Tibial nerve (tissue), 4 donors: ENCODE measurements around the gene FAP.

ENCODE experiments used
- CTCF ChIP-seq, 5 experiments: fragments of 200-600 bp in 3 of 5; fragments of 450-650 bp in 2 of 5; sonication (generic) in 3 of 5; IDR thresholded peaks; one replicate each; pipeline ENCODE4 v1.5.1; 2016 to 2019; ENCODE audit warnings: antibody characterized with exemption in 5 of 5, mild to moderate bottlenecking in 3 of 5, moderate library complexity in 2 of 5
- EP300 ChIP-seq, 2 donors: sonication (generic); formaldehyde crosslinking; IDR thresholded peaks; one replicate each; pipeline ENCODE4 v1.6.1; 2017; ENCODE audit warnings: antibody characterized with exemption in 2 of 2, mild to moderate bottlenecking in 1 of 2

- no peak for TF ChIP-seq CTCF (IDR thresholded peaks at IDR 0.05)
- no peak for TF ChIP-seq EP300 (IDR thresholded peaks at IDR 0.05)
These were observed 46.0 kb downstream of the FAP start for GRCh38 chr2:162197069-162197825.
